PFSK-1 (cell line): Measurements from ENCODE around the gene ZBTB16.

Experiments
- FOXP2 ChIP-seq: optimal IDR thresholded peaks from 2 replicates; pipeline ENCODE3; 2011; ENCODE audit warnings: borderline replicate concordance, control low read depth, inconsistent platforms; ENCODE audit not compliant: insufficient read depth; ENCODE audit errors: extremely low read length, extremely low read depth
- POLR2AphosphoS5 ChIP-seq: IDR thresholded peaks from 2 replicates; pipeline ENCODE4 v1.6.1; 2012; ENCODE audit warnings: low read depth, mild to moderate bottlenecking, control low read depth, low read length, moderate library complexity
- REST ChIP-seq, 2 experiments: IDR thresholded peaks; 2 replicates each; pipeline versions ENCODE4 v1.6.1 to v1.8.0; 2011 to 2012; ENCODE audit warnings: low read depth in 2 of 2, low read length in 2 of 2, control low read depth in 1 of 2, inconsistent platforms in 1 of 2, mild to moderate bottlenecking in 1 of 2, moderate library complexity in 1 of 2; ENCODE audit not compliant: insufficient read depth in 1 of 2
- SIN3A ChIP-seq: IDR thresholded peaks from 2 replicates; pipeline ENCODE4 v1.6.1; 2012; ENCODE audit warnings: mild to moderate bottlenecking, low read length, moderate library complexity, borderline replicate concordance; ENCODE audit not compliant: insufficient read depth
- TAF1 ChIP-seq: IDR thresholded peaks from 2 replicates; pipeline ENCODE4 v1.6.1; 2012; ENCODE audit warnings: low read length, control low read depth, borderline replicate concordance; ENCODE audit not compliant: insufficient read depth

- TF ChIP-seq SIN3A (no peak), POLR2AphosphoS5 (no peak), TAF1 (no peak), REST (IDR thresholded peaks at IDR 0.05; ENCODE audit: insufficient read depth in 1 of 2, low read depth in 2 of 2, low read length in 2 of 2) (no peak), FOXP2 (no peak)
Observed at GRCh38 chr11:114170226-114170625, 110.7 kb downstream of the ZBTB16 start.
